Measurements from ENCODE around the gene SLITRK4.

DNA sequence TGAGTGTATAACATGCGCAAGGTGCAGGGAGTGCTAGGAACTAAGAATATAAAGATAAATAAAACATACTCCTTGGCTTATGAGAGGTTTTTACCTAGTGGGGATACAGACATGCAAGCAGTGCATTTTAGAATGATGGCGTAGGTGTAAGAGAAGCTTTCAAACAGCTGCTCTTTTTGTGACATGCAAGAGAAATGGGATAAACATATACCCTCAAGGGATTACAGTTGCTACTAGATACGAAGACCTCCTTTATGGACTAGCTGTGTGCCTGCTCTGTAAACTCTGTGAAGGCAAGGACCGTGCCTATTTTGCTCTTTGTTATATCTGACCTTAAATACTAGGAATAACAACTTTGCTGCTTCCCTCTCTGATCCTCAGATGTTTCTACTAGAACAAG is 39.0 kb upstream of the SLITRK4 start:
- TF ChIP-seq POLR2A (IDR thresholded peaks at IDR 0.05; ENCODE audit: low read length) (no peak), GATA1 (IDR thresholded peaks at IDR 0.05; ENCODE audit: low read depth, low read length) (no peak)

All from erythroblast (primary cell).